ENCODE measurements around the gene MAGED1.
"Not testable (repeated sequence)": the region's sequence is repeated elsewhere in the genome, so short reads cannot be mapped to it uniquely, and the experiment has no call there.

Gene MAGED1

DNA sequence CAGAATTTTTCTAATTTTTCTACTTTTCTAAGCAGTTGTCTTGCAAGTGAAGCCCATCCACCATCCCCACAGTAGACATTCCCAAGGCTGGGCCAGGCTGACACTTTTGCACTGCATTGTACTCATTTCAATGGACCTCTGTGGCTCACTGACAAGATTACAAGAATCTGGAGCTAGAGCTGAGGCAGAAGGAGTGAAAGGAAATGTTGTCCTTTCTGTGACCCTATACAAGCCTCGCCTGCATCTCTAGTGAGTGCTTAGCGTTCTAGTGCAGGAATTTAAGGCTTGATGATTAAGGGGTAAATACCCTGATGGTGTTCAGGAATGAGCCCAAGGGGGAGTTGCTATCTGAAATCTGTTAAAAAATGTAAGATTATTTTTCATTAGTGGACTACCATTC, 6.3 kb downstream of the MAGED1 start:
- no peak for DNase-seq

DNA sequence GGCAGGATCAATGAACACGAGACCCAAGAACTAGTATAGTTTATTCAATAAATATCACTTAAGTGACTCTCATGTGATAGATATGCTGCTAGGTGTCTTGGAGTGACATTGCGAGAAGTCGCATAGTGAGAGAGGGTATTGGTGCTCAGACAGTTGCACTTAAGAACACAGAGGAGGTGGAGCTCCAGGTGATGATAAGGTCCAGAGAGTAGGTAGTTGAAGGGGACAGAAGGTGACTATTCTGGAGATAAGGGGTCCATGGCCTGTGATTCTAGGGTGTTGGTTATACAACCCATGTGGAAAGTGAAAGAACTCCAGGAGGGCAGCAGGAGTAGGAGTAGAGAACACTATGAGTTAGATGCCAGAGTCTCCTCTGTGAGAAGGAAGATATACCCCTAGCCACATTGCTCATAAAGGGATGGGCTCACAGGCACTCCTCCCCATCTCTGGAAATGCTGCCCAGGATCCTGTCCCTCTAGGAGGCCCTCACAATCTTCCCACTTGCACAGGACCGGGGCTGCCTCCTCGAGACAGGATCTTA, 9.2 kb downstream of the MAGED1 start:
- DNase-seq, result no peak

DNA sequence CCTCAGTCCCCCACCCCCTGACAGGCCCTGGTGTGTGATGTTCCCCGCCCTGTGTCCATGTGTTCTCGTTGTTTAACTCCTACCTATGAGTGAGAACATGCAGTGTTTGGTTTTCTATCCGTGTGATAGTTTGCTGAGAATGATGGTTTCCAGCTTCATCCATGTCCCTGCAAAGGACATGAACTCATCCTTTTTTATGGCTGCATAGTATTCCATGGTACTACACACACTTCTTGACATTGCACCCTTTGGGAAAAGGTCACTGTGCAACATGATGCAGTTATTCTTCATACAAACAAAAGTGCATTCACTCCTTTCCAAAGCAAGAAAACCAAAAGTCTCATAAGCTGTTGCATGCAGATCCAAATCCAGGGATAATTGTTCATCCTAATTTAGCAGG, 11.7 kb downstream of the MAGED1 start:
- not testable (repeated sequence) for DNase-seq

DNA sequence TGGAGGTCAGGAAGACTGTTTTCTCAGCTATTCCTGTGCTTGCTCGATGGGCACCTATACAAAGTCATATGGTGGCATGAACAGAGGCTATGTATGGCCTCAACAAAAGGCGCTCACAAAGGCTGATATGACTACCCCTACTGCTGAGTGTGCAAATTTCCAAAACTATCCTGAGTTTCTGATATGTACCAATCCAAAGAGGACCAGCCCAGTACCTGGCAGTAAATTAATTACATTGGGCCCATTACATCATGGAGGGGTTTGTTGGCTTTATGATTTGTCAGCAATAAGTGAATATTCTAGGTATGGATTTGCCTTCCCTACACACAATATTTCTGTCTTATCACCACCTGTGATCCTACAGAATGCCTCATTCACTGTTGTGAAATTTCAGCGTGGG, 12.3 kb downstream of the MAGED1 start:
- DNase-seq, result no peak

DNA sequence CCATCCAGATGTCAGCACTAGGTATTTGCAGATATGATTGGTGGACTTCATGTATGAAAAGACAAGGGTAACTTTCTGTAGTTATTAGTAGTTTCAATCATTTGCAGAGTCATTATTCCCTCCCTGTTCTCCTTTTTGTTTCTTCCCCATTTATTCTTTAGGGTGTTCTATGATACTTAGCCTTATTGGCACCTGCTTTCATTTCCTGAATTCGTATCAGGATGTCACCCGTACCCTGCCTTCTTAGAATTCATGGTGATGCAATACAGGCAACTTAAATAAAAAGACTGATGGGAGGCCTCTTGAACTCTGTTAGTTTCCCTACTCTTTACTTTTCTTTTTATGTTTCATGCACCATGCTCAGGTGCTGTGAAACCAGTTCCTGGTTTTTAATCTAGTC, 24.2 kb downstream of the MAGED1 start:
- DNase-seq, result peak in 1 of 5 donors; percentile 33

DNA sequence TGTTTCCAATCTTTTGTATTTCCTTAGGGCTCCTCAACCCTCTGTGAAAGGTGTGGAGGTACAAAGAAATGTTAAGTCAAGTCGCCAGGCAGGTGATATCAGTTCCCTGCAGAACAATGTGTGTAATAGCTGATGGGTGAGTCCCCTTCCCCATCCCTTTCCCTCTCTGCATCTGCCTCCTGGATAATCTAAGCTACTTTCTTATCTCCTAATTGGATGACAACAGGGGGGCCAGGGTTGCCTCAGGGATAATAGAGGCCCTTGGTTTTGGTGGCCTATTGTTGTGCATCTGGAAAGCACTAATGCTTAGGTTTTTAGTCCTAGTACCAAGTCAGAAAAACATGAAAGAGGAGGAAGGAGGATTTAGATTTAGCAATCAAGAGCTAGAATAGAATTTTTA, 29.1 kb downstream of the MAGED1 start:
- no peak for DNase-seq

DNA sequence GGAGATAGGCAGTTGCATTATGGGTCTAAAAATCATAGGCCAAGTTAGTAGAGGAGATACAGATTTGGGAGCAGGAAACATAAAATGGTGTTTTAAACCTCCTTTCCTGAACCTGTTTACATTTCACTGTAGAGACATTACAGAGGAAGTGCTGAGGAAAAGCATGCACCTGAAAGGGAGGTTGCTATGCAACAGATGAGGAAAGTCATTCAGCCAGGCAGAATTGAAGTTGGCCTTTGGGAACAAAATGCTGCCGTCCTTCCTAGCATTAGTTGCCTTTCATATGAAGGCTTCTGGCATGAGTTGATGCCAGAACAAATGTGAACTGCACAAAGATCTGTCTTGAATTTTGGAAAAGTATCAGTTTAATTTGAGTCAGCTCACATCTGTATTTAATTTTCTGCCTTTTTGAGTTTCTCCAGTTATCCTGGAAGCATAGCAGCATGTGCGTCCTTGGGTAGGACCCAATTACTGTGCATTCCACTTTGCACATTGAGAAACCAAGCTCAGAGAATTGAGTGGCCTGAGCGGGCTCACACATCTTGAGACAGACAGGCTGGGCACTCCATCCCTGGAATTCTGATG, 38.2 kb downstream of the MAGED1 start:
- DNase-seq, result no peak

All from T-helper 1 cell (primary cell).